Activated CD4-positive, alpha-beta T cell treated with anti-CD3 and anti-CD28 coated beads, Interleukin-2, amount 50 U/mL, for 16 hours (primary cell): ENCODE data around the gene CYFIP1.

Source experiments
- DNase-seq: peaks from one replicate; pipeline ENCODE4 v3.0.0-alpha.2; 2020

Gene CYFIP1

DNA sequence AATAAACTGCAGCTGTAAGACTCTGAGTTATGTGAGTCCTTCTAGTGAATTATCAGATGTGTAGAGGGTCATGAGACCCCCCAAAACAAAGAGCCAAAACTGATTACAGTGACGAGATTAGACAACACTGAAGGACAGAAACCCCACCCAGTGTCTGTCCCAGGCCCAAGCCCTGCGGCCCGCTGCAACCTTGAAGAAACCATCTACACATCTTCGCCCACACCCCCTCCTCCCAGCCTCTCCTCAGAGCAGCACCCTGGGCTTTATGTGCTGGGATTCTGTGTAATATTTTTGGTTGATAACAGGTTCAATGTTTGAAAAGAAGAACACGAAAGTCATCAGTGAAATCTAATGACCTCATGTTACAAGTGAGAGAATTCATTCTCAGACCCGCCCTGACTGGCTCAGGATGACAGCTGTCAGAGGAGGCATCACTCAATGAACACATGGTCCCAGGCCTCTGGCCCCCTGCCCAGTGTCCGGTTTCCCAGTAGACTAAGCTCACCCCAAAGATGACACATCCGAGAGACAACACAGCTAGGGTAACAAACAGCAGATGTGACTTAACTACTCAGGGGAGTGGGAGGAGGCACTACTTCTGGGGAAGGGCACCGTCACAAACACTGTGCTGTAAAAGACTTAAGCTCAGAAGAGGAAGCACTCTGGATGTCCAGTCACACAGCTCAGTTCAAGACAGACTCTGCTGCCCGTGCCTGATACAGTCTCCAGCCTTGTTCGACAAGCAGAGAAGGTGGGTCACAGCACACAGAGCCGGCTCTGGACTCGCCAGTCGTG, 92.8 kb downstream of the CYFIP1 start:
- no peak for DNase-seq

DNA sequence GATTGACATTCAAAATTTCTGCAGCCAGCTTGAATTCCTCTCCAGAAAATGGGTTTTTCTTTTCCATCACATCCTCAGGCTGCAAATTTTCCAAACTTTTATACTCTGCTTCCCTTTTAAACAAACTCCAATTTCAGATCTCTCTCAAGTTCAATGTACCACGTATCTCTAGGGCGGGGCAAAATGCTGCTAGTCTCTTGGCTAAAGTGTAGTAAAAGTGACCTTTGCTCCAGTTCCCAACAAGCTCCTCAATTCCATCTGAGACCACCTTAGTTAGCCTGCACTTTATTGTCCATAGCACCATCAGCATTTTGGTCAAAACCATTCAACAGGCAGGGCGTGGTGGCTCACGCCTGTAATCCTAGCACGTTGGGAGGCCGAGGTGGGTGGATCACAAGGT, 95.0 kb downstream of the CYFIP1 start:
- no peak for DNase-seq

- no peak for DNase-seq
Observed at GRCh38 chr15:22884344-22884743, 95.8 kb downstream of the CYFIP1 start.

GRCh38 chr15:22883196-22883595, 97.0 kb downstream of the CYFIP1 start:
- no peak for DNase-seq

DNA sequence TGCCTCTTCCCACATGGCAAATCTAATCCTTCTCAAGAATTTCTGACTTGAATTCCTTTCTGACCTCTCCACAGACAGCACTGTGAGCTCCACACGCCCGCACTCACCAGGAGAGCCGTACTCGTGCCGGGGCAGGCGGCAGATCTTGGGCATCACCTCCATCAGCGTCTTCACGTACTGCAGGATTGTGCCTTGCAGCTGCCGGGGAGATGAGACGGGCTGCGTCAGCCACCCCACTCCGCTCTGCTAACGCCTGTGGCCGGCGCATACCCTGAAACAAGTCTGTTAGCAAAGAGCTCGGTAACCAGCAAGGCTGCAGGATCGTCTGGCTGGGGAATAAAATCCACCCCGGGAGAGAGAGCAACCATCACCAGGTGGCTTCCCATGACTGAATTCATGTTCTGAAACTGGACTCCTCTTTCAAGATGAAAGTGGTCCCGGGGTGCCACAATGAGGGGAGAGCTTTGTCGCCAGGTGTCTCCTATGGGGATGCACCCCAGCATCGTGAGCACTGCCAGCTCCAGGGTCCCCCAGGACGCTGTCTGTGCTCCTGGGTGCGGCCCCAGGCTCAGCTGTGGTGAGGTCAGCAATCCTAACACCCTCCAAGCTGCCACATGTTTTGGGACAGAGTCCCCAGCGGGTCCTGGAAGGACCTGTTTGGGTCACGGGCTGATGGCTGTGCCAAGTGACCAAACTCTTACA, 98.3 kb downstream of the CYFIP1 start:
- no peak for DNase-seq

GRCh38 chr15:22880981-22881738, 99.0 kb downstream of the CYFIP1 start:
- DNase-seq: no peak

GRCh38 chr15:22880068-22880980, 99.8 kb downstream of the CYFIP1 start:
- DNase-seq: no peak

DNA sequence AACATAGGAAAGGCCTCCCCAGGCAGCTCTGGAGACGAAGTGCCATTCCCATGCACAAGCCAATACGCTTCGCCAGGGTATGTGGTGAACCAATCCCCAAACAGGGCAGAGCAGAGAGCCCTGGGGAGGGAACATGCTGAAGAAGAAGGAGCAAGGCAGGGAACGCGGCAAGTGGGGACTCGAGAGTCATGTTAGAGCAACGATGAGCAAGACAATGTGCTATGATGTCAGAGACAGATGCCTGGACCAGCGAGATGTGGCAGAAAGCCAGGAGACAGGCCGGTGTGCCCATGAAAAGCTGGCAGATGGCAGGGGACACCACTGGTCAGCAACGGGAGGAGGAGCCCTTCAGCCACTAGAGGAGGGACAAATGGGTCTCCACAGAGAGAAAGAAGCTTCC, 102.1 kb downstream of the CYFIP1 start:
- DNase-seq: no peak

GRCh38 chr15:22877607-22878006, 102.6 kb downstream of the CYFIP1 start:
- no peak for DNase-seq

- no peak for DNase-seq
Observed at GRCh38 chr15:22877117-22877516, 103.1 kb downstream of the CYFIP1 start.

- DNase-seq: no peak
Observed at GRCh38 chr15:22874966-22875365, 105.2 kb downstream of the CYFIP1 start.

DNA sequence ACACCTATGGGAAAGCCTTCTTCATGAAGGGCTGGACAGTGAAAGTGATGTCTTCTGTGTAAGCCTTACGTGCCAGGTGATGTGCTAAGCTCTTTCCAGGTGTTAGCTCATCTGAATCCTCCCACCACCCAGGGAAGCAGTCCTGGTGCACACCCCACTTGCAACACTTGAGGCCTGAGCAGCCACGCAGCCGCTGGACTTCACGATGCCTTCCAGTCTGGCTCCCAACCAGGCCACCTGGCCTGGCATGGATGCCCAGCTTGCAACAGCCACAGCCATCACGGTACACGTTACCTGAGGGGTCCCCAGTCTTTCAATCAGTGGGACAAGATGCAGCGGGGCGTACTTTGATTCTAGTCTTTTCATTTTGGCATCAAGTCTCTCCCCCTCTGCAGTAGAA, 105.9 kb downstream of the CYFIP1 start:
- no peak for DNase-seq

- no peak for DNase-seq
Observed at GRCh38 chr15:22873841-22874240, 106.3 kb downstream of the CYFIP1 start.

DNA sequence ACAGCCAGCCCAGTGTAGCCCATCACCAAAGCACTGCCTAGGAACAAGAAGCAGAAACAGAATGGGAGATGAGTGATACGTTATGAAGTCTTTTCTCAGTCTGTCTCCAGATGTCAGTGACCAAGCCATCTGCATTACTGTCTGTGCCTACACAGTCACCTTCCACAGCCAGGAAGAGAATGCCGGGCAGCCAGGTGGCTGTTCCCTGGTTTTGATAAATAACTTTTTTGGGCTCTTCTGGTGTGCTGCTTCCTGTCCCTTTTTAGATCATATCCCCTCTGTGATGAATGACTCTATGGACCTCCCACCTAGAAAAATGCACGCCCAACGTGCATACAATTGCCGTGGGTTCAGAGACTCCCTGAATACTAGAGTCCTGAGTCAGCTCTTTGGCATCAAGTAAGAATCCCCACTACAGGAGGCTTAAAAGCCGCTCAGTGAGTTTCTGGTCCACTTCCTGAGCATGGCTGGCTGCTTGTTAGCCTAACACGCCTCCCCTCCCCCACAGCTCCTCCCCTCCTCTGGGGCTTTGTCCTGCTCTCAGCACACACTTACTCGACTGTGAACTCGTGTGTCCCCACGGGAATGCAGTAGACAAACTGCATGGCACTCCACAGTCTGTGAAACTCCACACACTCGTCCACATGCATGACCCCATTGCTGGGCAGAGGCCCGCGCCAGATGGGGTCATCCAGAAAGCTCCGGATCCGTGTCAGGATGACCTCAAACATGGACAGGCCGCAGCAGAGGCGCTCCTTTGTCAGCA, 107.0 kb downstream of the CYFIP1 start:
- DNase-seq: no peak

DNA sequence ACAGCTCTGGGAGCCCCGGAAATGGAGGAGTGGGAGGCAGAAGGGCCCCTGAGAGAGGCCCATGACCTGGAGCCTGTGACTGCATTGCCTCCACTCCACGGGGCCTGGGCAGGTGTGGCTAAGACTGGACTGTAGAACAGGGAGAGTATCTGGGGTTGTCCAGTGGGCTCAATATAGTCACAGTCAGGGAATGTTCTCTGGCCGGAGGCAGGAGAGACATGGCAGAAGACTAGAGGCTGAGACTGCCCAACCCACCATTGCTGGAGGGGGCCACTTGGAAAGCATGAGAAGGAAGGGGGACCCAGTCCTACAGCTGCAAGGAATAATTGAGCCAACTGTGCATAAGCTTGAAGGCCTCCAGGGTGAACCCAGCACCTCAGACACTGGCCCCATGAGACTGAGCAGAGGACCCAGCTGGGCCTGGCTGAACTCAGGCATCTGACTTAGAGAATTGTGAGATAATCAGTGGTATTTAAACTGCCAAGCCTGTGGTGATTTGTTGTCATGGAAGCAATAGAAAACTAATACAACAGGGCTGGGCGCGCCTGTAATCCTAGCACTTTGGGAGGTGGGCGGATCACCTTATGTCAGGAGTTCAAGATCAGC, 108.6 kb downstream of the CYFIP1 start:
- no peak for DNase-seq

- DNase-seq: no peak
Observed at GRCh38 chr15:22870865-22871264, 109.3 kb downstream of the CYFIP1 start.

GRCh38 chr15:22869856-22870255, 110.3 kb downstream of the CYFIP1 start:
- no peak for DNase-seq

DNA sequence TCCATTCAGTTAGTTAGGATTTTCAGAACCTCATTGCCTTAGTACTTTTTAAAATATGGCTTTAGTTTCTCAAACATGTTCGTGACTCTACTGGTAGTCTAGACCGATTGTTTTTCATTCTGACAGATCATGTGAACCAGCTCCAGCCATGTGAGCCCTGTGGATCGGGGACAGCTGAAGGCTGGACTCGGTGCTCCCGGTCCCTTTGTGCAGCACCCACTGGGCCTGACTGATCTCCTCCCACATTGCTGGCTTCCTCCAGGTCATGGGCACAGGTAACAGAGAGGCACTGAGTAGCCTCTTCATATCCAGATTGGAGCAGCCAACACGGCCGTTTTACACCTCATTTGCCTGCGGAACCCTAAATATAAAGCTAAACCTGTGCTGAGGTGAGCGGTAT, 111.2 kb downstream of the CYFIP1 start:
- no peak for DNase-seq

DNA sequence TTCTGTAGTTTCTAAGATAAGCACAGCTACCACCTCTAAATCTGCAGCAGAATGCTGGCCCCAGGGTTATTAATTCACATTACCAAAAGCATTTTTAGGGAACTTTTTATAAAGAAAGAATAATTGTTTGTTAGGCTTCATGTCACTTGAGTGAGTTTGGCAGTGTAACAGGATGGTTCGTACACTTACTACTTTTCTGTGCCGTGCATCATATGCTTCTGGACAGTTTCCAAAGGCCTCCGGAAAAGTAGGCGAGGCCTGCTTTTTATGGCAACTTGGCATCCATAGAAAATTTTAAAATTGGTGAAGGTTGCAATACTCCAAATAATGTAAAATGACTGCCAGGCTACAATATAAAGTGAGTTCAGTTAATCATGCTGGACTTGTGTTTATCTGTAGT, 111.7 kb downstream of the CYFIP1 start:
- no peak for DNase-seq

- DNase-seq: no peak
Observed at GRCh38 chr15:22867886-22868285, 112.3 kb downstream of the CYFIP1 start.

- no peak for DNase-seq
Observed at GRCh38 chr15:22866079-22866478, 114.1 kb downstream of the CYFIP1 start.
